BE2C (cell line): ENCODE results near the gene TGFBR3.

Source experiments
- DNase-seq: peaks from one replicate; pipeline ENCODE4 v3.0.0-alpha.2; 2020
- H3K27me3 ChIP-seq: fragments of 250-450 bp; sonication (Bioruptor Pico); 2 replicates; pipeline ENCODE4 v1.5.1; 2020; ENCODE audit warnings: mild to moderate bottlenecking
- H3K36me3 ChIP-seq: fragments of 250-450 bp; sonication (Bioruptor Pico); 2 replicates; pipeline ENCODE4 v1.5.1; 2020; ENCODE audit warnings: mild to moderate bottlenecking
- H3K4me1 ChIP-seq: fragments of 250-450 bp; sonication (Bioruptor Pico); 2 replicates; pipeline ENCODE4 v1.5.1; 2020
- H3K4me3 ChIP-seq: 2 replicates; pipeline ENCODE4 v1.5.1; 2011; ENCODE audit warnings: low read depth, low read length
- H3K9me3 ChIP-seq: fragments of 250-450 bp; sonication (Bioruptor Pico); 2 replicates; pipeline ENCODE4 v1.5.1; 2020
- TF ChIP-seq, protein P1 (sequence below): IDR thresholded peaks from 2 replicates; pipeline ENCODE4 v1.5.1; 2012; ENCODE audit warnings: mild to moderate bottlenecking, low read depth, low read length

Gene TGFBR3

DNA sequence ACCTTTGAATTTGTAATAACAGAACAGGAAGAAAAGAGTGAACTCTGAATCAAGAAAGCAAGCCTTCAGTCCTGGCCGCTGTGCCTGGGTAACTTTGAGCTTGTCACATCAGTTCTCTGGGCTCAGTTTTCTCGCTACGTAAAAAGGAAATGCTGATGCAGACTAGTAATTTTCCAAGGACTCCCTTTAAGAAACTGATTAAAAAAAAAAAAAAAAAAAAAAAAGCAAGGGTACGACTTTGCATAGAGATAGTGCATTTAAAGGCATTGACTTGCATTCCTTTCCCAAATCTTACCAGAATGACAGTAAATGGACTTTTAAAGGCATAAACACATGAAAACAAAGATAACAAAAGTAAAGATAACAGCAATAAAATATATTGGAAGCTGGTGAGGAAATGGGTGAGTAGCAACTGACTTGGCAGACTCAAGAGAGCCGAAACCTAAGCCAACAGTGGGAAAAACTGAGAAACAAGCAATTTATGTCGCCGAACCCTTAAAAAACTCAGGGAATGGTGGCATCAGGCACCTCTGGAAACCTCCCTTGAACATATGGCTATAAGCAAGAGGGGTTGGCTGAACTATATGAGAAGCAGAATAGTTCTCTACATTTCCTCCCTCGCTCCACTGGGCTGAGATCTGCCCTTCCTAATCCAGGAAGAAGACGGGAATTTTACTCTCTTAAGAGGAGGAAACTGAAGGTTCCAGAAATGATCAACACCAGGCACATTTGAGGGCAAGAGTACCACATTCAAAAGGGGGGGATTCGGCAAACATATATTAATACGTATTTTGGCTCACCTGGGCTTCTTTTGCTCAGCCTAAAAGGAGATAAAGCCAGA, 196.1 kb downstream of the TGFBR3 start:
- Histone ChIP-seq H3K4me1 (no peaks in the 10 kb centered on the region; the same call in 1 of the 2 replicates), H3K4me3 (no peak overlapping the region), H3K9me3 (no peaks in the 10 kb centered on the region), H3K36me3 (no peaks in the 10 kb centered on the region), H3K27me3 (no peaks in the 10 kb centered on the region)
- DNase-seq, result no peak
- TF ChIP-seq, protein P1, sequence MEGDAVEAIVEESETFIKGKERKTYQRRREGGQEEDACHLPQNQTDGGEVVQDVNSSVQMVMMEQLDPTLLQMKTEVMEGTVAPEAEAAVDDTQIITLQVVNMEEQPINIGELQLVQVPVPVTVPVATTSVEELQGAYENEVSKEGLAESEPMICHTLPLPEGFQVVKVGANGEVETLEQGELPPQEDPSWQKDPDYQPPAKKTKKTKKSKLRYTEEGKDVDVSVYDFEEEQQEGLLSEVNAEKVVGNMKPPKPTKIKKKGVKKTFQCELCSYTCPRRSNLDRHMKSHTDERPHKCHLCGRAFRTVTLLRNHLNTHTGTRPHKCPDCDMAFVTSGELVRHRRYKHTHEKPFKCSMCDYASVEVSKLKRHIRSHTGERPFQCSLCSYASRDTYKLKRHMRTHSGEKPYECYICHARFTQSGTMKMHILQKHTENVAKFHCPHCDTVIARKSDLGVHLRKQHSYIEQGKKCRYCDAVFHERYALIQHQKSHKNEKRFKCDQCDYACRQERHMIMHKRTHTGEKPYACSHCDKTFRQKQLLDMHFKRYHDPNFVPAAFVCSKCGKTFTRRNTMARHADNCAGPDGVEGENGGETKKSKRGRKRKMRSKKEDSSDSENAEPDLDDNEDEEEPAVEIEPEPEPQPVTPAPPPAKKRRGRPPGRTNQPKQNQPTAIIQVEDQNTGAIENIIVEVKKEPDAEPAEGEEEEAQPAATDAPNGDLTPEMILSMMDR, result no peak

DNA sequence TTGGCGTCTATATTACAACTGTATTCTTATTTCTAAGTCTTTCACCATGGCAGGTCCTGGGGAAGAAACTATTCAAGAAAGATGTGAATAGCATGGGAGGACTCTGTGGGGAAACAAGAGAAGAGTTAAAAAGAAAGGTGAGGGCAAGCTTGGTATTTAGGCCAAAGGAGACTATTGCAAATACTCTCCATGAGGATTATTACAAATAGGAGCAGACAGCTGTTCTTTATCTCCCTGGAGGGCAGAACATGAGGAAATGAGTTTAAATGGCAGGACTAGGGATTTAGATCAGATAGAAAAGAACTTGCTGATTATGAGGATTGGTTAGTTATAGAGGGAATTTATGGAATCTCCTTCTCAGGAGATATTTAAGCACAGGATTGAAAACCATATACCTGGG, 198.5 kb downstream of the TGFBR3 start:
- no peak for DNase-seq

DNA sequence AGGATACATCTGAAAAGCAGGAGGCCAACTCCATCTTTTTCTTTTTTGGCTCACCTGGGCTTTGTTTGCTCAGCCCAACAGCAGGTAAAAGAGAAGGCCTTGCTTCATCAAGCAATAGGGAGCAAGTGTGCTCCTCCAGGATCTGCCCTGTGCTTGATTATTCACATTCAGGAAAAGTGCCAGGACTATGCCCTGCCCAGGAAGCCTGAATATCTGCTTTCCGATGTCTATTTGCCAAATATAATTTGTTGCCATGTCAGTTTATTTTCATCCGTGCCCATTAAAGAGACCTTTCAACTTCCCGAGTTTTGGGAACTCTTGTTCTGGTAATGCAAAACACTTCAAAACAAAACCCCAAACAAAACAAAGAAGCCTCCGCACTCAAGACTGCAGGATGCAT, 200.0 kb downstream of the TGFBR3 start:
- Histone ChIP-seq H3K4me1 (no peaks in the 10 kb centered on the region; the same call in 1 of the 2 replicates), H3K27me3 (no peaks in the 10 kb centered on the region), H3K36me3 (no peaks in the 10 kb centered on the region), H3K4me3 (no peak overlapping the region), H3K9me3 (no peaks in the 10 kb centered on the region)
- TF ChIP-seq, protein P1, result no peak
- DNase-seq, result no peak

More for the DNA sequence above, 198.5 kb downstream of the TGFBR3 start:
- no peaks in the 10 kb centered on the region for H3K27me3 ChIP-seq
- no peak overlapping the region for H3K4me3 ChIP-seq
- no peaks in the 10 kb centered on the region; the same call in 1 of the 2 replicates for H3K4me1 ChIP-seq
- no peaks in the 10 kb centered on the region for H3K9me3 ChIP-seq
- TF ChIP-seq, protein P1, result no peak
- H3K36me3 ChIP-seq, result no peaks in the 10 kb centered on the region

DNA sequence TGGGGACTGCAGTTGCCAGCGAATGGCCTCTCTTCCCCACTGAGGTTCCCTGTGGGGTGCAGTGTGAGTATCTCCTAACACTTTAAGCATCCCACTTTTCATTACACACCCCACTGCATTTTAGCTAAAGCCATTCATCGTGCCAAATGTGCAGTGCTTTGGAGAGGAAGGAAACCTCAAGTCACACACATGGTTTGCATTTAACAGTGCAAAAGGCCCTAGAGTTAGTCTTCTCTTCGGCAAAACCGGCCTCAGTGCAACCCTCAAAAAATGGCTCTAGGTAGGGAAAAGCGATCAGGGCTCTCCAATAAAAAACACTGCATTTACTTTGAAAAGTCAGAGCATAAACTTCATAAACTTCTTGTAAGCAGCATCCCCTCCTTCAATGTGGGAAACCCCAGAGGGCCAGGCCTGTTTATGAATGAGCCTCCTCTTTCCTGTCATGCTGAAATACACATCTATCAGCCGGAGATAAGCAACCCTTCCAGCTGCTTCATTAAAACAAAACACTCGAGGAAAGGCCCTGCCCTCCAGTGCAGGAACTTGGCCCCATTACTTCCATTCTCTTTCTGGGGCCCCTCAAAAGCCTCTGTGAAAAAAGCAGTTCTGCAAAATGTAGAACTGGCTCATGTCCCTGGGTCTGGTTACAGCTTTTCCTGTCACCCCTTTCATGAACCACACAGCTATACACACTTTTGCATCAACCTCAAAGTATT, 201.3 kb downstream of the TGFBR3 start:
- H3K9me3 ChIP-seq, result no peaks in the 10 kb centered on the region
- H3K4me3 ChIP-seq, result no peak overlapping the region
- H3K4me1 ChIP-seq, result no peaks in the 10 kb centered on the region
- H3K27me3 ChIP-seq, result no peaks in the 10 kb centered on the region
- DNase-seq, result no peak
- TF ChIP-seq, protein P1, result no peak
- H3K36me3 ChIP-seq, result no peaks in the 10 kb centered on the region

DNA sequence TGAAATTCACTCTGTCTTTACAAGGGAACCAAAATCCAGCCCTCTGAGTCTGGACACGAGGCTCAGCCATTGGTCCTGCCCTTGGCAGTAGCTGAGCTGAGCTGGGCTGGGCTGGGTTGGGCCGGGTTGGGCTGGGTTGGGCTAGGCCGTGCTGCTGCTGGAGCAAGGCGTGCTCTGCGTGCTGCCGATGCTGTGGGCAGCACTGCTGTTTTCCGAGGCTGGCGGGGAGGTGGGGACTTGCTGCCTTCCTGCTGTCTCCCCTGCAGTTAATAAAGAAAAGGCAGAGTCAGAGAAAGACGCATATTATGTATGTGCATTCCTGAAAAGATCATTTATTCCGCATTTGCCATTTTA, 202.4 kb downstream of the TGFBR3 start:
- H3K27me3 ChIP-seq, result no peaks in the 10 kb centered on the region
- TF ChIP-seq, protein P1, result no peak
- no peak for DNase-seq

More for the DNA sequence above, 202.4 kb downstream of the TGFBR3 start:
- no peaks in the 10 kb centered on the region for H3K36me3 ChIP-seq
- H3K4me1 ChIP-seq, result no peaks in the 10 kb centered on the region
- no peak overlapping the region for H3K4me3 ChIP-seq
- H3K9me3 ChIP-seq, result no peaks in the 10 kb centered on the region
